KMS-11 (cell line): ENCODE data around the gene RAB33B.

ENCODE experiments used
- H2AFZ ChIP-seq: fragments of 200-600 bp; sonication (generic); 2 replicates; pipeline ENCODE4 v1.6.1; 2016; ENCODE audit warnings: antibody characterized with exemption, mixed run types, low read depth
- H3K27ac ChIP-seq: fragments of 200-600 bp; sonication (generic); 2 replicates; pipeline ENCODE4 v1.6.1; 2016; ENCODE audit warnings: mild to moderate bottlenecking, mixed run types
- H3K27me3 ChIP-seq: fragments of 200-600 bp; sonication (generic); 2 replicates; pipeline ENCODE4 v1.6.1; 2017; ENCODE audit warnings: mild to moderate bottlenecking, low read depth, mixed run types, moderate library complexity; ENCODE audit not compliant: insufficient read depth
- H3K36me3 ChIP-seq: fragments of 200-600 bp; sonication (generic); 2 replicates; pipeline ENCODE4 v1.6.1; 2017; ENCODE audit warnings: mild to moderate bottlenecking, mixed run types; ENCODE audit not compliant: insufficient read depth
- H3K4me1 ChIP-seq: fragments of 200-600 bp; sonication (generic); 2 replicates; pipeline ENCODE4 v1.6.1; 2016; ENCODE audit warnings: mild to moderate bottlenecking, low read depth, mixed run types; ENCODE audit not compliant: poor library complexity, severe bottlenecking
- H3K4me2 ChIP-seq: fragments of 200-600 bp; sonication (generic); 2 replicates; pipeline ENCODE4 v1.7.0; 2016; ENCODE audit warnings: mild to moderate bottlenecking, mixed run types
- H3K4me3 ChIP-seq: fragments of 200-600 bp; sonication (generic); IDR thresholded peaks from 2 replicates; pipeline ENCODE4 v1.6.1; 2017; ENCODE audit warnings: low read depth, low read length, mixed read lengths; ENCODE audit not compliant: insufficient read depth
- H3K79me2 ChIP-seq: fragments of 200-600 bp; sonication (generic); 2 replicates; pipeline ENCODE4 v1.6.1; 2016; ENCODE audit warnings: low read depth, mixed run types; ENCODE audit not compliant: insufficient read depth
- H3K9ac ChIP-seq: fragments of 200-600 bp; sonication (generic); 2 replicates; pipeline ENCODE4 v1.6.1; 2016; ENCODE audit warnings: mild to moderate bottlenecking, mixed run types
- H4K20me1 ChIP-seq: fragments of 200-600 bp; sonication (generic); 2 replicates; pipeline ENCODE4 v1.6.1; 2016; ENCODE audit warnings: mild to moderate bottlenecking, mixed run types; ENCODE audit not compliant: insufficient read depth
- TF ChIP-seq, protein P1 (sequence below): fragments of 200-600 bp; sonication (generic); conservative IDR thresholded peaks from 2 replicates; pipeline ENCODE4 v1.6.1; 2017; ENCODE audit warnings: low read depth, mild to moderate bottlenecking, antibody characterized with exemption, low read length, moderate library complexity, mixed read lengths

RAB33B gene

DNA sequence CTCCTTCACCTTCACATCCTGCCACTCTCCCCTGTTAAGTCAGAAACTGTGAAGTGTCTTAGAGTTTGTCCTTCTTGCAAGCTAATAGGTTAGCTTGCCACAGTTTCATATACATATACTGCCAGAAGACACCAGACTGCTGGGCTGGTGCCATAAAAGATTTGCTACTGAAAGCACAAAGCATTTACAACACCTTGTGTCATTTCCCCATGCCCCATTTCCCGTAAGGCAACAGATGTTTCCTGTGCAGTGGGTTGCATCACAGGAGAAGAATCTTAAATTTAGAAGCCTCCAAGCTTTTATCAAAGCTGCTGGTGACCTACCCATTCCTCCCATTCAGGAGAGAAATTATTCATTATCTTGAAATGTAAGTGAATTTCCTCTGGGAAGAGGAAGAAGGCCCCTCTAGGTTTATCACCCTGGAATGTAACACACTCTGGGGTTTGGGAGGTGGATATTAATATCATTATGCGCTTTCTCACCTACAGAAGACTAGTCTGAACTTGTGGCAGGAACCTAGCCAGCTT lies 34.5 kb upstream of the RAB33B start:
- Histone ChIP-seq H3K4me1 (peaks cover 19% of the 10 kb centered on the region), H3K4me3 (no peak overlapping the region), H3K27ac (no peak overlapping the region), H2AFZ (no peak overlapping the region), H3K4me2 (peak overlapping the region; percentile 13), H3K36me3 (no peaks in the 10 kb centered on the region), H3K79me2 (no peaks in the 10 kb centered on the region), H3K9ac (no peak overlapping the region), H4K20me1 (no peaks in the 10 kb centered on the region), H3K27me3 (no peaks in the 10 kb centered on the region)
- TF ChIP-seq, protein P1, sequence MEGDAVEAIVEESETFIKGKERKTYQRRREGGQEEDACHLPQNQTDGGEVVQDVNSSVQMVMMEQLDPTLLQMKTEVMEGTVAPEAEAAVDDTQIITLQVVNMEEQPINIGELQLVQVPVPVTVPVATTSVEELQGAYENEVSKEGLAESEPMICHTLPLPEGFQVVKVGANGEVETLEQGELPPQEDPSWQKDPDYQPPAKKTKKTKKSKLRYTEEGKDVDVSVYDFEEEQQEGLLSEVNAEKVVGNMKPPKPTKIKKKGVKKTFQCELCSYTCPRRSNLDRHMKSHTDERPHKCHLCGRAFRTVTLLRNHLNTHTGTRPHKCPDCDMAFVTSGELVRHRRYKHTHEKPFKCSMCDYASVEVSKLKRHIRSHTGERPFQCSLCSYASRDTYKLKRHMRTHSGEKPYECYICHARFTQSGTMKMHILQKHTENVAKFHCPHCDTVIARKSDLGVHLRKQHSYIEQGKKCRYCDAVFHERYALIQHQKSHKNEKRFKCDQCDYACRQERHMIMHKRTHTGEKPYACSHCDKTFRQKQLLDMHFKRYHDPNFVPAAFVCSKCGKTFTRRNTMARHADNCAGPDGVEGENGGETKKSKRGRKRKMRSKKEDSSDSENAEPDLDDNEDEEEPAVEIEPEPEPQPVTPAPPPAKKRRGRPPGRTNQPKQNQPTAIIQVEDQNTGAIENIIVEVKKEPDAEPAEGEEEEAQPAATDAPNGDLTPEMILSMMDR, result no peak

DNA sequence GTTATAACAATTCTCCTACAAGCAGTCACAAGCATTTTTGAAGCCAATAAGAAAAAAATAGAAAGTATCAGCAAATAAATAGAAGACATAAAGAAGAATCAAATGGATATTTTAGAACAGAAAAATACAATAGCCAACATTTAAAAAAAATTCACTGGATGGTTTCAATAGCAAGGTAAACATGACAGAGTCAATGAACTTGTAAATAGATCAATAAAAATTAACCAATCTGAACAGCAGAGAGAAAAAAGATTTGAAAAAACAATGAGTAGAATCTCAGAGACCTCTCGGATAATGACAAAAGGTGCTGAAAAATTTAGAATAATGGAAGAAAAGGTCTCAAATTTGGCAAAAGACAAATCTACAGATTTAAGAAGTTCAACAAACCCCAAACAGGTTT lies 33.3 kb upstream of the RAB33B start:
- TF ChIP-seq, protein P1, result no peak
- Histone ChIP-seq H3K79me2 (no peaks in the 10 kb centered on the region), H3K9ac (no peak overlapping the region), H3K27ac (no peak overlapping the region), H3K4me3 (no peak overlapping the region), H4K20me1 (no peaks in the 10 kb centered on the region), H3K36me3 (no peaks in the 10 kb centered on the region), H3K4me2 (no peak overlapping the region), H3K27me3 (no peaks in the 10 kb centered on the region), H3K4me1 (peaks cover 19% of the 10 kb centered on the region), H2AFZ (no peak overlapping the region)

DNA sequence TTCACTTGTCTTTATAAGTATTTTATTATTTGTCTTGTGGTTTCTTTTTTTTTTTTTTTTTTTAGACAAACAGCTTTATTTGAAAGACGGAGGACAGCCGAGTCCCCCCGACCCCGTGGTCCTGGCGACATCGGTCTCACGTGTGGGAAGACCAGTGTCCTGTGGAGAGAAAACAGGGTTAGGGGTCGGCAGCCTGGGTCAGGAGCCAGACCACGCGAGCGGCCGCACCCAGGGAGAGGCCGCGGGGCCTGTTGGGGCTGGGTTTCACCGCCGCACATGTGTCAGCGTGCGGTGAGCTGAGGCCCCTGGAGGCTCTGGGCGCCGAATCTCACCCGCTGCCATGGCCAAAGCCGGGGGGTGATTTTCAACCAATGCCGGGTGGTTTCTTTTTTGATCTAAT lies 17.8 kb upstream of the RAB33B start:
- H4K20me1 ChIP-seq, result no peaks in the 10 kb centered on the region
- H3K27ac ChIP-seq, result no peak overlapping the region
- H3K79me2 ChIP-seq, result no peaks in the 10 kb centered on the region
- no peak overlapping the region for H3K9ac ChIP-seq
- TF ChIP-seq, protein P1, result no peak
- H2AFZ ChIP-seq, result no peak overlapping the region
- no peaks in the 10 kb centered on the region for H3K36me3 ChIP-seq
- no peak overlapping the region for H3K4me3 ChIP-seq
- H3K27me3 ChIP-seq, result no peaks in the 10 kb centered on the region
- peaks cover 12% of the 10 kb centered on the region for H3K4me1 ChIP-seq
- H3K4me2 ChIP-seq, result no peak overlapping the region

DNA sequence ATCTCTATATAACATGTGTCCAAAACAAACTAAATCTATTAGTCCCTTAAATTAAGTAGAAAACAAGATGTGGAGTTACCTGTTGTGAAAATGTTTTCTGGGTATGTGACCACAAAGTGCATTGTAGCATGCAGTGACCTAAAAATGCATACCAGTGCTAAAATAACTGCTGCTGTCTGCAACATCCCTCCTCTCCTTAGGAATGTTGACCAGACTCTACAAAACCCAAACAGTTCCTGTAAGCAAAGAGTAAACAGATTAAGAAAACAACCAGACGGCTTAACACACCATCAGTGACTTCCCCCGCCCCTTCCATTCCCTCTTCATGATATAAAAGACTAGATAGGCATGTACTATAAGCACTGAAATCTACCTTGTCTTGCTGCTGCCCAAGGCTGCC lies 15.8 kb upstream of the RAB33B start:
- Histone ChIP-seq H3K36me3 (no peaks in the 10 kb centered on the region), H3K4me3 (no peak overlapping the region), H3K27me3 (no peaks in the 10 kb centered on the region), H3K79me2 (no peaks in the 10 kb centered on the region), H3K4me1 (peaks cover 12% of the 10 kb centered on the region), H3K9ac (no peak overlapping the region), H4K20me1 (no peaks in the 10 kb centered on the region), H3K27ac (no peak overlapping the region), H3K4me2 (no peak overlapping the region; the same call in 1 of the 2 replicates), H2AFZ (no peak overlapping the region)
- TF ChIP-seq, protein P1, result no peak
